ENCODE results near the gene TLE3.

- no peak for TF ChIP-seq FOXP2 (optimal IDR thresholded peaks at IDR 0.05; ENCODE audit: control extremely low read depth, extremely low read length, insufficient read depth)
- no peak for TF ChIP-seq POLR2AphosphoS5 (IDR thresholded peaks at IDR 0.05; ENCODE audit: borderline replicate concordance, low read depth, low read length)
- TF ChIP-seq EZH2 (IDR thresholded peaks at IDR 0.05), result no peak
Observed at GRCh38 chr15:70050441-70050840, 47.3 kb downstream of the TLE3 start.

All from SK-N-MC (cell line).